ENCODE results near the gene CENPF.

GRCh38 chr1:214686497-214686896, 83.5 kb downstream of the CENPF start:
- TF ChIP-seq CTCF (IDR thresholded peaks at IDR 0.05) (no peak), POLR2A (IDR thresholded peaks at IDR 0.05) (no peak)
